RPMI8226 (cell line): Measurements from ENCODE around the gene NRAS.

Experiments
- DNase-seq: peaks from one replicate; pipeline ENCODE4 v3.0.0-alpha.2; 2015

The NRAS gene

DNA sequence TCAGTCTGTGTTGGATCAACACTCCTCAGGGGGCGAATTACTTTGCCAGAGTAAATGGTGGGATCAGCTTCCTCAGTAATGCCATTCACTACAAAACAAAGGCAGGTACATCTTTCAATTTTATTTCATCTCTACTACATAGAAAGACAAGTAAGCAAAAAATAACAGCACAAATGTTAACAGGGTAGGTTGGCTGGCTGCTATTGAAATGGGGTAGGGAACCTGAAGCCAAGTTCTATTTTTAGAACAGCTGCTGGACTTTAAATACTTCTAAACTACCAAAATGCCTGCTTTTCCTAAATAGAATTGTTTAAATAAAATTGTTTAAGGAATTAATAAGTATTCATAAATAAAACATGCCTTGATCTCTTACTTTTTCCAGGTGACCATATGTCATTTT, 7.3 kb upstream of the NRAS start:
- DNase-seq: no peak

DNA sequence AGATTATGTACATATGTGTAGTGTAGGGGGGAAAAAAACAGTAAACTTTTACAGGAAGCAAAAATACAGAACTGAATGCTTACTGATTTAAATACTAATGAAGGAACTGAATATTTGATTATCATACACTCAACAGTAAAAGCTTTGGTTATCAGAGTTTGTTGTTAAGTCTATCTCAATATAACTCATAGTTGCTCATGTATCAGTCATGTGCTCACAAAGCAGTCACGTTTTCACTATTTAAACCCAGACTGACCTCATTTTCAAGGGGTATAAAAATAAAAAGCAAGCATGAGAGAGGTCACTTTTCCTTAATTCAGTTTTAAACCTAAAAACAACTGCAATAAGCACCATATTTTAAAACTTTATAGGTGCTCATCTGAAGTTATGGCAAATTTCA, 6.9 kb upstream of the NRAS start:
- DNase-seq: no peak

DNA sequence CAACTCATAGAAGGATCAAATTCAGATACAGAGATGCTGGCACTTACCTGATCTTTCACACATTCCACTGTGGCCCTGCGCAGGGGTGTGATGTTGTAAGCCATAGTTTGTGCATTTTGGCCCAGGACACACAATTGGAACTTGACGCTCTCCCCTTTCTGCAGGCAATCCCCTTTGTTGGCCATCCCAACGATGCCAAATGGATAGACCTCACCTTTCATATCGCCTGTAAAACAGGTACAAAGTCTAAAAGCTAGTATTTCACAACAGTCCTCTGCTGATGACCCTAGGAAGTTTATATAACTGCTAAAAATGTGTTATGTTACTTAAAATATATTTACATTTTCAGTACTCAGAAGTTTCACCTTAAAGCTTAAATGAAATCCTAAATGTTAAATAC, 3.9 kb upstream of the NRAS start:
- no peak for DNase-seq

DNA sequence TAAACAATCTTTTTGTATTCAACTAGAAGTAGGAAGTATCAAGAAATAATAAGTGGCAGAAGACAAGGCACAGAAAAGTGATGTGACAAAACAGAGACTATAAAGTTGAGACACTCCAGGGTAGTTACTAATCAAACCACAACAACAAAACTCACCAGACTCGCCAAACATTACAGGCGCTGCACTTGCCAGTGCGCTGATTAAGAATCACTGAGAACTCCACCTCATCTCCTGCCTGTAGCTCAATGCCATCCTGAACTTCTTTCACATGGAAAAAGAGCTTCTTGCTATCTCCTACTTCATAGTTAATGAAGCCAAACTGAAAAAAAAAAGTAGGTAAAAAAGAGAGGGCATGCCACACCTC, 2.8 kb upstream of the NRAS start:
- DNase-seq: no peak

DNA sequence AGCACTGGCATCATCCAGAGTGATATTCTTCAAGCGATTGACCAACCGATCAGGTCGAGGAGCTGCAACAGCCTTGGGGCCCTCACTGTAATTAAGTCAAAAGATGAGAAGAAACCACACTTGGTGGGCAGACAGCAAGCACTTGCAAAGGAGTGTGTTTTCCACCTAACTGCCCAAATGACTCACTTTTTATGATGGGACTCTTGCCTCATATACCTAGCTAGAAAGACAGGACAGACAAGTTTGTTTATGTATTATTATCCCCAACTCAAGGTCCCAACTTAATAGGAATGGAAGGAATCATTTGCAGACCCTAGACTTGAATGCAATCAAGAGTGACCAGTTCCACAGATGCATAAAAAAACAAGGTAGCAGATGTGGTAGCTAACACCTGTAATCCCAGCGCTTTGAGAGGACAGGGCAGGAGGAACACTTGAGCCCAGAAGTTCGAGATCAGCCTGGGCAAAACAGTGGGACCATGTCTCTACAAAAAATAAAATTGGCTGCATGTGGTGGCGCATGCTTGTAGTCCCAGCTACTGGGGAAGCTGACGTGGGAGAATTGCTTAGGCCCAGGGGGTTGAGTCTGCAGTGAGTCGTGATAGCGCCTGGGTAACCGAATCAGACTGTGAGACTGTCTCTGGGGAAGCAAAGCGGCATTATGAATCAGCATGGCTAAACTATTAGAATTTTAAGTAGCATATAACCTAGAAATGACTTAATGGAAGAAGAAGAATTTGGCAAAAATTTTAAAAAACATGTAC, 2.3 kb upstream of the NRAS start:
- no peak for DNase-seq

DNA sequence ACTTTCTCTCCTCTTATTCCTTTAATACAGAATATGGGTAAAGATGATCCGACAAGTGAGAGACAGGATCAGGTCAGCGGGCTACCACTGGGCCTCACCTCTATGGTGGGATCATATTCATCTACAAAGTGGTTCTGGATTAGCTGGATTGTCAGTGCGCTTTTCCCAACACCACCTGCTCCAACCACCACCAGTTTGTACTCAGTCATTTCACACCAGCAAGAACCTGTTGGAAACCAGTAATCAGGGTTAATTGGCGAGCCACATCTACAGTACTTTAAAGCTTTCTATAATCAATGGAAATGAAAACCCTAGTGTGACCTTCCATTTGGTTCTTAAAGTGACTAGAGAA, 643 bp downstream of the NRAS start:
- no peak for DNase-seq

DNA sequence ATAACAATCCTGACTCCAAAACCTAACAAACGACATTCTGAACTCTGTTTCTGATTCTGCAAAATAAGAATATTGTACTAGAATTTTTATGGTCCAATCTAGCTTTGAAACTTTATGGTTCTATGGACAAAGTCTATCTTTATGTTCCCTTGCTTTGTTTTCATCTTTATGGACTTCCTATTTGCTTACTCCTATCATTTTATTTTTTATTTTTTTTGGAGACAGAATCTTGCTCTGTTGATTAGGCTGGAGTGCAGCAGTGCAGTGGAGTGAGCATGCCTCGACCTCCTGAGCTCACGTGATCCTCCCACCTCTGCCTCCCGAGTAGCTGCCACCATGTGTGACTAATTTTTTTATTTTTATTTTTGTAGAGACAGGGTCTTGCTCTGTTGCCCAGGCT, 3.6 kb downstream of the NRAS start:
- no peak for DNase-seq

DNA sequence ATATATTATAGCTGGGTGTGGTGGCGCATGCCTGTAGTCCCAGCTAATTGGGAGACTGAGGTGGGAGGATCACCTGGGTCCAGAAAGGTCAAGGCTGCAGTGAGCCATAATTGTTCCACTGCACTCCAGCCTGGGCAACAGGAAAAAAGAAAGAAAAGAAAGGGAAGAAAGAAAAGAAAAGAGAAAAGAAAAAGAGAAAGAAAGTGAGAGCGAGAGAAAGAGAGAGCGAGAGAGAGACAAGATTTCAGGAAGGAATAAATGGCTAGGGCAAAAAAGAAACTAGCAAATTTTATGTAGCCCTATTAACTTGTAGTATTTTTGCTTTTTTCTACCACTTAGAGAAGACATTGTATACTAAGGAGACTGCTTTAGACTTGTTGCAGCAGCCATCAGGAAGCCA, 6.2 kb downstream of the NRAS start:
- no peak for DNase-seq

DNA sequence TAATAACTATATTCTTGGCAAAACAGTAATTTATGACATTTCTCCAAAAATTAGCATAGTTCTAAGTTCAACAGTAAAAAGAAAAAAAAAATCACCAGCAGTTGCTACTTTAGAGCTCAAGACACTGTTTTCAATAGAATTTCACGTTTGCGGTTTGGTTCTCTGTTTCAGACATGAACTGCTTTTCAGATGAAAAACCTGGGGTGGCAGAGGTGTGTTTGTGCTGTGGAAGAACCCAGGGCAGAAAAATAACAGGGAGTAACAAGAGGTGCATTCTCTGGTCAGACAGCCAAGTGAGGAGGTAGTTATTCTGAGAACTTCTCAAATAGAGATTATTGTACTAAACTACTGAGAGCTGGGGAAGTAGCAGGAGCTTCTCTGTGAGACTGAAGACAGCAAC, 9.0 kb downstream of the NRAS start:
- DNase-seq: no peak

DNA sequence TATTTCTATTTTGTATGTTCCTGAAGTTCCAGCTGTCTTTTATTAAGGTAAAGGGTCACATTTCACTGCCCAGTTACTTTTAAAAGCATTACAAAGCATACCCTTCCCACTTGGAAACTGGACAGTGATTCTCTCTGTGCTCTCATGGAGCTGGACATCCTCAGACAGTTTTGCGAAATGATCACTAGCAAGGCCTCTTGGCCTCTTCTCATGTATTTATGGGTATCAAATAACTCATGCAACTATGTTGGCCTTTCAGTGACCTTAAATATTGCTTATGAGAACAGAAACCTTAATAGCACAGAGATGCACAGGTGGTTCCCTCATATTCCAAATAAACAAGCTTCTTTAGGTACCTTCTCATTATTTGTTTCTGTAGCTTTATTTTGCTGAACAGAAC, 13.3 kb downstream of the NRAS start:
- DNase-seq: peak; percentile 15

DNA sequence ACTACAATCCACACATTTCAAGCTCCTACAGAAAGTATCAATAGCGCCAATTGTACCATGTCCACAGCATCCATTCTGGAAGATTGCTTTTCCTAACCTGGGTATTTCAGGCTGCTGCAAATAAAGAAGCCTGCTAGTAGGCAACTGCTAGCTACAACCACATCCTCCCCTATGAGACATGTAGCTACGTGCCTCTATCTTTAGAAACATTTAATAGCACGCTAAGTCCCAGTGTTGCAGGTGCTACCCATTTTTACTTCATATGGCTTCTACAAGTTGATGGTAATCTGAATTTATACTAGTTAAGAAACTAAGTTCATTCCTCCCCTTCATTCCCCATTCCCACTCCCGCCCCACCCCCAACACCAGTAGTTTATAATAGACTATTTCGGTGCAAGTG, 13.8 kb downstream of the NRAS start:
- no peak for DNase-seq

DNA sequence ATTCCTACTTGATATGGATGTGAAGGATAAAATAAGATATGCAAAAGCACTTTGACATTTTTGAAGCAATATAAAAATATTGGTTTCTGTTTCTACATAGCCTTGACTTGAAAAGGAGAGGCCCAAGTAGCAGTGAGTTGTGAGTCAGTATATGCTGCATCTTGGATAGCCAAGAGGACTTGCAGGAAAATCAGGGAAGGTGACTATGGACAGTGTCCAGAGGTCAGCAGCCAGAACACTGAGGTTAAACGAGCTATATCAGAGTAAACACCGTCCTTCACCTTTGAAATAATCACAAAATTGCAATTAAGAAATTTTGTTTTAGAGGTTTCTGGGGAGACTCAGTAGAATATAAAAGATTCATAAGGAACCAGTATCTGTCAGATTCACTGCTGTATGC, 14.6 kb downstream of the NRAS start:
- no peak for DNase-seq

DNA sequence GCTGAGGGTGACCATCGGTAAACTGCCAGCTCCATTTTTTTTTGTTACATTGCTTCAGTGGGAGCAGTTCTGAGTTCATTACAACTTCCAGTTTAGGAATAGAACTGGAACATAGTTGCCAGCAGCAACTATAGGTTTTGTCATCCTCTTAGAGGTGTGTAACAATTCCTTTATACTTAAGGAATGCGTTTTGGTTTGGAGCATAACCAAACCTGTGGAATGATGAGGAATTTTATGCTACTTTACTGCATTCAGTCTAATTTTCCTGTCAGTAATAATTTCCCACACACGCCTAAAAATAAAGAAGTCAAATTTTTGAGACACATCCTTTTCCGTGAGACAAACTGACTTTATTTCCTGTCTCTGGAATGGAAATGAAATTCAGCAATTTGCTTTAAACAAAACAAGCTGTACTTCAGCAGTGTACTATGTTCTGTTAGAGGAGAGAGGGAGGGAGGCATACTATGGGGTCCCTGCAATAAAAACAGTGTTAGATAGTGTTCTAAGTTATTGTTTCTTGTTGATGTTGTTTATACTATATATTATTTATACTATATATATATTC, 16.5 kb downstream of the NRAS start:
- no peak for DNase-seq

DNA sequence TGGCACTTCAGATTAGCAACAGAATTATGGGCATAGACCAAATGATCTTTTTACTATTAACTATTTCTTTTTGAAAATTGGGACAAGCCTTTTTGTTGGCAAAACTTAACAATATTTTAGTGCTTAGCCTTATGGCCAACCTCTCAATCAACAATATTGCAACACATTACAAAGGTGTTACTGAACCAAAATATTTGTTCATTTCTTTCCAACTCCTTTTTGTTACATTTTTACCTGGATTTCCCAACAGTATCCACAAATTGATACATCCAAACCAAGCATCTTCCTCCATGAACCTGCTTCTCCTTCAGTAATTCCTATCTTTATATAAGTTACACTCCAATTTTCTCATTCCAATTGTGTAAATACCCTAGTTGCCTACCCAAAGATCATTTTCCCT, 19.8 kb downstream of the NRAS start:
- DNase-seq: no peak

DNA sequence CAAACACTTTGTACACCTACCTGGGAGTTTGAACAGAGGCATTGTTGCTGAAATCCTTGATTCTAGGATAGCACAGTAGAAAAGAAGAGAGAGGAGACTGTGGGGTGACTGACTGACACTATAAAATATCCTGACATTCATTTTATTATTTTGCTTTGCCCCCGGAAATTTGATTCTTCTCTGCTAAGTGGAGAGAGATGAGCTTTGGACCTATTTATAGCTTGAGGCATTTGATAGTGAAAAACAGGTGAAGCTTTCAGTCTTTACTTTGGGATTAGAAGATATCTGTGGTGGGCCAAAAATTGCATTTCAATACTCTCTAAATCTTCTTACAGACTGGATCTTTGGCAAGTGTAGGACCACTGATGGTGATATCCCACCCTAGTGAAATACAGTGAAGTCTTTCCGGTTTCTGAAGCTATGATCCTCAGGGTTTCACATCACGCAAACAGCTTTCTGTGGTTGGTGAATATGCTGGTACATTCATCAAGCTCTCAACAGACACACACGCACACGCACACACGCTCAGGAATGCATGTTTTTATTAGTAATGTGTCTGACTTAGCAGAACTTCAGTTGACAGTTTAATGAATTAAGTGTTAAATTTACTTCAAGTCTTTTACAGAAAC, 21.0 kb downstream of the NRAS start, which contains the start of gene AMPD1:
AMPD1 (minus strand) TSS at position 117 of the 629 bp plus-strand sequence; CDS start at position 42, 75 bp downstream.
- DNase-seq: peak; percentile 30

DNA sequence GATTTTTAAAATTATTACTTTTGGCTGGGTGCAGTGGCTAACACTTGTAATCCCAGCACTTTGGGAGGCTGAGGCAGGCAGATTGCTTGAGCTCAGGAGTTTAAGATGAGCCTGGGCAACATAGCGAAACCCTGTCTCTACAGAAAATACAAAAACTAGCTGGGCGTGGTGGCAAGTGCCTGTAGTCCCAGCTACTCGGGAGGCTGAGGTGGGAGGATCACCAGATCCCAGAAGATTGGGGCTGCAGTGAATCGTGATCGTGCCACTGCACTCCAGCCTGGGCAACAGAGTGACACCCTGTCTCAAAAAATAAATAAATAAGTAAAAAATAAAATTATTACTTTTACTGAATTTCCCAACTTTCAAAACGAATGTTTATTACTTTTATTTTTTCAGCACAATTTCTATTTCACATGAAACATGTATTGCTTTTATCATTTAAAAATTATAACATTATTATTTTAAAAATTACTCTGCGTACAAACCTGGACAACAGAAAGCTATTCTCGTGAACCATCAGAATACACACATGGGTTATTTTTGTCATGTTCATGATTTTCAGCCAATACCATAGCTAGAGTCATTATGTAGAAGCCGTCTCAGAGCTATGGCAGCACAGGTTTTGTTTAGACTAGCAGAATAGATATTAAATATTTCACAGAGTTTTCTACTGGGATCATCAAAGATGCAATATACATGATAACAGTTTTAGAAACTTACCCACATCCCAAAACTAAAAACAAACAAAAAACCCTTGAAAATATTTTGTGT, 21.8 kb downstream of the NRAS start:
- no peak for DNase-seq

DNA sequence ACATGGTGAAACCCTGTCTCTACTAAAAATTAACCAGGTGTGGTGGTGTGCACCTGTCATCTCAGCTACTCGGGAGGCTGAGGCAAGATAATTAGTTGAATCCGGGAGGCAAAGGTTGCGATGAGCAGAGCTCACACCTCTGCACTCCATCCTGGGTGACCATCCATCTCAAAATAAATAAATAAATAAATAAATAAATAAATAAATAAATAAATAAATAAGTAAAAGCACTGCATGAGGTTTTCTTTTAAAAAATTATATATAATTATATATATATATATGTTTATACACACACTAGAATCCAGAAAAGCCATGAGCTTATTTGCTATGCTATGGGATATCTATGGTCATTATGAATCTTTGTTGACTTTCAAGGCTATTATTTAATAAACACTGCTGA, 23.6 kb downstream of the NRAS start:
- no peak for DNase-seq

DNA sequence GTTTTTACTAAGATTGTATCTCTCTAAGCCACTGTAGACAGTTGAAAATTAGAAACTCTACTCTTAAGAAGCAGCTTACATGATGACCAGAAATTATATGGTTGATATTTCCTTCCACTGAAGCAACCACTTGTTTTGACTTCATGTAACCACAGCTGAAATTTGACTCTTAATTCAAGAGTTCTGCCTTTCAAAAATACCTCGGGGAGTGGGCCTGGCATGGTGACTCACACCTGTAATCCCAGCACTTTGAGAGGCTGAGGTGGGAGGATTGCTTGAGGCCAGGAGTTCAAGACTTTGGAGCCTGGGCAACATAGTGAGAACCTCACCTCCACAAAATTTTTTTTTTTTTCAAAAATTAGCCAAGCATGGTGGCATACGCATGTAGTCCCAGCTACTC, 25.5 kb downstream of the NRAS start:
- DNase-seq: no peak

DNA sequence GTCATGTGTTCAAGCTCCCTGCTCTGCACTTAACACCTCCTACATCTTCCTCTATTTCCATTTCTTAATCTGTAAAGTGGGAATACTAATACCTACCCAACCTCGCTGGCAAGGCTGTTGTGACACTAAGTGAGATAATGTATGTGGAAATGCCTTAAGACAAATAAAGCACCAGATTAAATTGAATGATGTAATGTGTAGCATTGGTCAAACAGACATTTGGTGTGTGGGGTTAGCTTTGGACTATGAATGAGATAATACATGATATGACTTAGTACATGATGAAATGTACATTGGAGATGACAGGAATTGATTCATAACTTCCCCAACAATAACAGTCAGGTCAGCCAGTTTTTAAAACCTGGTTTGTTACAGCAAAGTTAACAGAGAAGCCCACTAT, 26.4 kb downstream of the NRAS start:
- DNase-seq: no peak

DNA sequence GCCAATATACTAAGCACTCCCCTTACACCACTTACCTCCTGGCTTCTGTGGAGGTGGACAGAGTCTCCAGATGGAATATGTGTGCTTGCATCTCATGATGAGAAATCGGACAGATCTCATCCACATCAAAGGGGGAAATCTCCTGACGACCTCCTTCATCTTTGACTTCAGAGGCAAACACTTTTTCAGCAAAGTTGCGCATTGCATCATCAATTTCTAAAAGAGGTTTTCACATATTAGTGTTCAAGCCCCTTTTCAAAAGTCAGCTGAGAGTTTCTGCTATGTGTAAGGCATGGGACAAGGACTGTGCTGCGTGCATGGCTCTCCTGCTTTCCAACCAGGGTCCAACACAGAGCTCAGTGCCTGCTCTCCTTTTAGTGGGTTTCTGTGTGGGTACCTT, 28.0 kb downstream of the NRAS start:
- no peak for DNase-seq

DNA sequence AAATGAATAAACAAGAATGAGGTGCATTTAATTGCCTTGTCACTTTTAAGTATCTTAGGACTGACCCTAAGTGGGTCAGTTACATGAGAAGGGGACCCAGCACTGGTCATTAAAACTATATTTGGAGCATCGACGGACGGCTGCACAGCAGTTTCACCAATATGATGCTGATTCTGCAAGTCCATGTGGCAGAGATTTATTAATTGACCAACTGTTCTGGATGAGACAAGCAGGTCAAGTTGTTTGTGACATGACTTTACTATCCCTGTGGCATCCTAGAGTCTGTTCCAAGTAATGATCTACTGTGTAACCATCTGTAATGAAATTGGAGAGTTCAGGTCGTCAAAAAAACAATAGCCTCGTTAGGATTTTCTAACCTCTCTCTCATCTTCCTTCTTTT, 30.7 kb downstream of the NRAS start:
- DNase-seq: no peak

DNA sequence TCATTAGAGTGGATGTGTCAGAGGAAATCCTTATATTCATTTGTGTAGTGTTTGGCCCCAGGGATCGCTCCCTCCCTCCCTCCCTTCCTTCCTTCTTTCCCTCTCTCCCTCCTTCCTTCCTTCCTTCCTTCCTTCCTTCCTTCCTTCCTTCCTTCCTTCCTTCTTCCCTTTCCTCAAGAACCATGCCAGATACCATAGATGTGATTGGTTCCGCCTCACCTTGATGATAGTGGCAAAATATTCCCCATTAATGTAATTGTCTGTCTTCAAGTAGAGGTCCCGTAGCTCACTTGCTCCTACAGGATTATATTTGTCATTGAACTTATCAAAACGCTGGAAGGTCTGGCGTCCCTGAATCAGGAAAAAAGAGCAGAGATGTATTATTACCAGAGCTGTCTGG, 38.9 kb downstream of the NRAS start:
- DNase-seq: no peak

DNA sequence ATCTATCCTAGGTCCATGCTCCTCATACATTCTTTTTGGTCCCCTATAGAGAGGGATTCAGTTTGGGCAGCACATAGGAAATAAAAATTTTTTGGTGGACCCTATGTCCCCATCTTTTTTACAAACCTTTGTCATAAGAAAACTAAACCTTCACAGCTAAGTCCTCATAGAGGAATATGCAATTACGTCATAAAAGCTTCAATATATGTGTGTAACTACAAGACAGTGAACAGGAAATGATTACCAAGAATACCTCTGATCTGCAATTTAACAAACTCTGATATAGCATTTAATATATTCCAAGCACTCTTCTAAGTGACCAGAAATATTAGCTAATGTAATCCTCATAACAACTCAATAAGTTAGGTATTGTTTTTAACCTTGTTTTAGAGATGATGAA, 40.5 kb downstream of the NRAS start:
- no peak for DNase-seq

DNA sequence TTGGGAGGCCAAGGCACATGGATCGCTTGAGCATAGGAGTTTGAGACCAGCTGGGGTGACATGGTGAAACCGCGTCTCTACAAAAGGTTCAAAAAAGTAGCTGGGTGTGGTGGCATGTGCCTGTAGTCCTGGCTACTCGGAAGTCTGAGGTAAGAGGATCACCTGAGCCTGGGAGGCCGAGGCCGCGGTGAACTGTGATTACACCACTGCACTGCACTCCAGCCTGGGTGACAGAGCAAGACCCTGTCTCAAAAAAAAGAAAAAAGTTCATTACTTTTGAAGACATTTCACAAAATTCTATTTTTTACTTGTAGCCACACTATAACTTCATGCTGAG, 44.7 kb downstream of the NRAS start:
- no peak for DNase-seq
